SK-N-SH (cell line): ENCODE results near the gene ZMIZ1.

Experiments
- CTCF ChIP-seq: fragments of 200-600 bp; sonication (generic); IDR thresholded peaks from 2 replicates; pipeline ENCODE4 v1.6.1; 2017; ENCODE audit warnings: antibody characterized with exemption, mild to moderate bottlenecking, moderate library complexity
- GABPA ChIP-seq: IDR thresholded peaks from 2 replicates; pipeline ENCODE4 v1.4.0; 2012; ENCODE audit warnings: low read depth, mild to moderate bottlenecking
- MAX ChIP-seq: IDR thresholded peaks from 2 replicates; pipeline ENCODE4 v1.4.0; 2012; ENCODE audit warnings: low read depth
- MXI1 ChIP-seq: IDR thresholded peaks from 2 replicates; pipeline ENCODE4 v1.6.1; 2012; ENCODE audit warnings: mild to moderate bottlenecking, low read depth, low read length, improper control_type of control experiment
- POLR2AphosphoS5 ChIP-seq: IDR thresholded peaks from 2 replicates; pipeline ENCODE4 v1.6.1; 2012; ENCODE audit warnings: low read depth, low read length
- ZBTB33 ChIP-seq: IDR thresholded peaks from 2 replicates; pipeline ENCODE4 v1.4.0; 2012; ENCODE audit warnings: low read depth, borderline replicate concordance

GRCh38 chr10:79316671-79317431 lies 248.1 kb downstream of the ZMIZ1 start:
- TF ChIP-seq CTCF = no peak
- no peak for TF ChIP-seq MAX
- no peak for TF ChIP-seq POLR2AphosphoS5
- no peak for TF ChIP-seq GABPA
- no peak for TF ChIP-seq ZBTB33
- no peak for TF ChIP-seq MXI1
